D341Med (cell line): ENCODE results near the gene UBE2V1.
"Not testable (repeated sequence)": the region's sequence is repeated elsewhere in the genome, so short reads cannot be mapped to it uniquely, and the experiment has no call there.

ENCODE experiments used
- DNase-seq: peaks from one replicate; pipeline ENCODE4 v3.0.0; 2012; ENCODE audit warnings: low spot score

The UBE2V1 gene

DNA sequence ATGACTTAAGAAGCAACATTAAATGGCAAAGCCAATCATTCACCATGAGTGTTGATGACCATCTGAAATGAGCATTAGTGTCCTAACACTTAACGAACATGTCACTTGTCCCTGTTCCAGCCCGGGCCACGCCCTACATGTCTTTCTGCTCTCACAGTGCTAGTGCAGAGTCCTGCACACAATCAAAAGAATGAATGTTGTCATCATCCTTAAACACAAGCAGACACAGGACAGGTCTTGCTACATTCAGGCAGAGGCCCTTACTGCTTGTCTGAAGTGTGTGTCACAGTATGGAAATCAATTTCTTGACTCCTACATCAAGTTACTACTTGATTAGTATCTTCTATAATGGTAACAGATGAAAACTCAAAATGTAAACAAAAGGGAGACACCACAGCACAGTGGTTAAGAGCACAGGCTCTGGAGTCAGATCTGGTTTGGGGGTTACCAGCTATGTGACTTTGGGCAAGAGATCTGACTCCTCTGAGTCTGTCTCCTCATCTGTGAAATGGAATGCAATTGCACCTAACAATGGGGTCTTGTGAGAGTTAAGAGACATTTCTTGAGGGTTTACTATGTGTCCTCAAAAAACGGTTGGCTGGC lies 17.4 kb downstream of the UBE2V1 start:
- no peak for DNase-seq

DNA sequence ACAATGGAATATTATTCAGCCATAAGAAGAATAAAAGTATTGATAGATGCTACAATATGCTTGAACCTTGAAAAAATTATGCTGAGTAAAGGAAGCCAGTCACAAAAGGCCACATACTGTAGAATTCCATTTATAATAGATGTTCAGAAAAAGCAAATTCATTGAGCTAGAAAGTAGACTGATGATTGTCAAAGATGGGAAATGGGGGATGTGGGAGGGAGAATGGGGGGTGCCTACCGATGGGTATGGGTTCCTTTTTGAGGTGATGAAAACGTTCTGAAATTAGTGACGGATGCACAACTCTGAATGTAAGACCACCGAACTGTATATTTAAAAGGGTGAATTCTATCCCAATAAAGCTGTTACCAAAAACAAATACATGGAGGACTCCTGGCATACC lies 18.4 kb downstream of the UBE2V1 start:
- no peak for DNase-seq

DNA sequence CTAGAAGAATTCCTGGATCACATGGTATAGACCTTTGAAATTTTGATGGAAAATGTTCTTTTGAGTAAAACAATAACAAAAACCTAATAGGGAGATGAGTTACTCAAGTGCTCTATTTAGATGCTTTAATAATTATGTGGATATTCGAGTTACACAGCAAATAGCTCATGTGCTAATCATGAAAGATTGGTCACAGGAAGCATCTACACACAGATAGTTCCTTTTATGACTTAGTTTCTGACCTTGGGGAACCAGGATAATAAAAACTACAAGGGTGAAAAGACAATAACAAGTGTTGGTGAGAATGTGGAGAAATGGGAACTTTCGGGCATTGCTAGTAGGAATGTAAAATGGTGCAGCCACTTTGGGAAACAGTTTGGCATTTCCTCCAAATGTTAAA lies 19.7 kb downstream of the UBE2V1 start:
- no peak for DNase-seq

DNA sequence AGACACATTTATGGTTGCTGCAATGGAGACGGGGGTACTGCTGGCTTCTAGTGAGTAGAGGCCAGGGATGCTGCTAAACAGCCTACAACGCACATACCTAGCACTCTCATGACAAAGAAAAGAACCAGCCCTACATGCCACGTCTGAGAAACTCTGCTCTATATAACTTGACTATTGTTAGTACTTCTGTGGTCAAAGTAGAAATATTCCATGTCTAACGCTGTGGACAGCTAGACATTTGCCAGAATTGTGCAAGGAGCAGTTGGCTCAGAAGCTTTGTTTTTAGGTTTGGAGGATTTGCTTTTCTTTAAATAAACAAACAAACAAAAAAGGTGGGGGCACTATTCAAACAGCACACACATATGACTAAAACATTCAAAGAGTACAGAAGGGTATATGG lies 20.5 kb downstream of the UBE2V1 start:
- no peak for DNase-seq

DNA sequence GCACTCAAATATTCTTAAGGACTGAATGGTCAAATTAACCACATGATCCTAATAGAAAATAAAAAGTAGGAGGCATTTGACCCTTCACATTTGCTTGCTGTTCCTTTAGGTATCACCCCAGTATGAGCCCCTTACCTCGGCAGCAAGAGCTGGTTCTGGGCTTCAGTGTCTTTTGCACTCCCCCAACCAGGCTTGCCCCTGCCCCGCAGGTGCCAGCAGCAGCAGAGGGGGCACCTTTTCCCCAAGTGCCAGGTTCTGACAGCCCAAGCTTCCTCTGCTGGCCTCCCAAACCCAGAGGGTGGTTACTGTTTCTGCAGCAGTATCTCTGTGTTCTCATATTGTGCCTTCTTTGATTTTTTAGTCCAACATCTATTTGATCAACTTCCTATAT lies 23.2 kb downstream of the UBE2V1 start:
- no peak for DNase-seq

GRCh38 chr20:50089140-50089786 lies 23.7 kb downstream of the UBE2V1 start:
- DNase-seq = no peak

- no peak for DNase-seq
Observed at GRCh38 chr20:50088022-50088421, 24.9 kb downstream of the UBE2V1 start.

DNA sequence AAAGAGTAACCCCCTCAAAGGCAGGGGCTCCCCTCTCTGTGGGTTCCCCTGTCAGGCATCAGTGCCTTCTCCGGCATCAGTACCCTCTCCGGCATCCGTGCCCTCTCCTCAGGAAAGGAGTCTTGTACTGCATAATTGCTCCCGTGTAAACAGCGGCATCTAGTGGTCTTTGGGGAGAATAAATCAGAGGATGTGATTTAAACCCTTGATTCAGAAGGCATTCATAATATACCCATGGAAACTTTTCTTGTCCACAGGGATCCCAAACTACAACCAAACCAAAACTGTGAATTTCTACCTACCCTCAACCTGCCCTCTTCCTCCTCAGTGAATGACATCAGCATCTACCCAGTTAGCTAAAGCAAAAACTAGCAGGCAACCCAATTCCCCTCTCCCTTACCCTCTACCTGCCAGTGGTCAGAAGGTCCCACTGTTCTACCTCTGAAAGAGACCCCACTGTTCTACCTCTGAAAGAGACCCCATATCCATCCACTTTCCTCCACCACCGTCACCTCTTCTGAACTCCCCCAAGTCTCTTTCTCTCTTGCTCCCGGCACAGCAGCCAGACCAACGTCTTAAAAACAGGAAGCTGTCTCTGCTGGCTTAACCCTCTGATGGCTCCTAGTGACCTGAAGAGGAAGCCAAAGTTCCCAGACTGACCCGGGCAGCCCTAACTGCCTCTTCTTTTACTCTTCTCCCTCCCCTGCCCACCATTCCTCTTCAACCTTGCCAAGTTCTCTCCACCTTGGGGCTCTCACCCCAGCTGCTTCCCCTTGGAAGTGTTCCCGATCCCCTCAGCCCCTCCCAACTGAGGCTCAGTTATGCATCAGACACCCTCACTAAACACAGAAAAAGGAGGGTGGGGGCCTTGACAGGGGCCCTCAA lies 27.2 kb downstream of the UBE2V1 start:
- DNase-seq = peak; percentile 79

GRCh38 chr20:50085146-50085480 lies 27.8 kb downstream of the UBE2V1 start:
- DNase-seq = no peak

- DNase-seq = no peak
Observed at GRCh38 chr20:50083034-50083433, 29.9 kb downstream of the UBE2V1 start.

DNA sequence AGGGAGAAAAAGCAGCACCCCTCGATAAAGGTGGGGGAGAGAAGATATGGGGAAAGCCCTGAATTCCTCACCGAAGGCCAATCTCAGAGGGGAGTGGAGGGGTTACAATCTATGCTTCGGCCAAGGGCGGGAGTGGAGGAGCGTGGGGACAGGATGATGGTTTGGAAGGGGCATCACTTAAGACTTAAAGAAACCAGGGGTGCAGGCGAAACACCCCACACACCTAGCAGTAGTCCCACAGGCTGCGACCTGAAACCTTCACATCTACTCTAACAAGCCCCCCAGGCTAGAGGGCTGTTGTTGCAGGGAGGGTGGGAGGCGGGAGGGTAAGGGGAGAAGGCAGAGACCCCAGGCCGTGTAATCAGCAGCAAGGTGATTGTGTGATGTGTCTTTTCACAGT lies 30.9 kb downstream of the UBE2V1 start:
- DNase-seq = not testable (repeated sequence)

DNA sequence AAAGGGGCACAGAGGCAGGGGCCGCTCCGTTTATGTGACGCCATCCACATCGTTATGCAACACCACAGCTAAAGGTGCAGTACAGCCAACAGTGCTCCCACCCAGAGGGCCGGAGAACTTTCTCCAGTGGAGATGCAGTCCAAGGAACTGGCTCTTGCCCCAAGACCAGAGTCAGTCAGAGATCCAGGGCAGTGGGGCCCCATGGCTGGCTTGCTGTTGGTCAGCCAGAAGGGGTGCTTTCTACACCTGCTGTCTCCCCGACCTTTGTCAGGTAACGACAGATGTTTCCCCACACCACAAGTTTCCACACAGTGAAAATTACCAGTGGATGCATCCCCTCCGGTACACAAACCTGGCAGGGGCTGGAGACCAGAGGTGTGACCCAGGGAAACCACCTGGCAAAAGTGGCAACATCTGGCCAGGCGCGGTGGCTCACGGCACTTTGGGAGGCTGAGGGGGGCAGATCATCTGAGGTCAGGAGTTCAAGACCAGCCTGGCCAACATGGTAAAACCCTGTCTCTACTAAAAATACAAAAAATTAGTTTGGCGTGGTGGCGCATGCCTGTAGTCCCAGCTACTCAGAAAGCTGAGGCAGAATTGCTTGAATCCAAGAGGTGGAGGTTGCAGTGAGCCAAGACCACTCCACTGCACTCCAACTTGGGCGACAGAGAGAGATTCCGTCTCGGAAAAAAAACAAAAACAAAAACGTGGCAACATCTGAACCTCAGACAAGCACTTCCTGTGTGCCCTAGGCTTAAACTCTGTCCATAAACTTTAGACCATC lies 34.9 kb downstream of the UBE2V1 start:
- DNase-seq = no peak

DNA sequence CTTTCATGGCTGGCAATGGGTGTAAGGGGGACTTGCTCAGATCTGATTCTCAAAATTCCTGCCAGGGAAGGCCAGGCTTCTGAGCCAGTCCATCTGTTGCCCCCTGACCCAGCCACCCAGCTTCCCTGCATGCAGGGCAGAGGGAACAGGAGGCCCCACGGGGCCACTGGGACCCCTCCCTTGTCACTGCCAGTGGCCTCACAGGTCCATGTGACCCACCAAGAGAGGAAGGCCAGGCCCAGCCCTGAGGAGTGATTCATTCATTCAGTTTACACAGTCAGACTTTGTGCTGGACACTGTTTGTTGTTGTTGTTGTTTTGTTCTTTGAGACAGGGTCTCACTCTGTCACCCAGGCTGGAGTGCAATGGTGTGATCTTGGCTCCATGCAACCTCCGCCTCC lies 39.5 kb downstream of the UBE2V1 start:
- DNase-seq = no peak

- DNase-seq = peak; percentile 97
Observed at GRCh38 chr20:50071039-50071888, 41.7 kb downstream of the UBE2V1 start.

GRCh38 chr20:50070361-50070760 lies 42.6 kb downstream of the UBE2V1 start:
- no peak for DNase-seq

GRCh38 chr20:50068041-50068651 lies 44.8 kb downstream of the UBE2V1 start:
- DNase-seq = no peak

DNA sequence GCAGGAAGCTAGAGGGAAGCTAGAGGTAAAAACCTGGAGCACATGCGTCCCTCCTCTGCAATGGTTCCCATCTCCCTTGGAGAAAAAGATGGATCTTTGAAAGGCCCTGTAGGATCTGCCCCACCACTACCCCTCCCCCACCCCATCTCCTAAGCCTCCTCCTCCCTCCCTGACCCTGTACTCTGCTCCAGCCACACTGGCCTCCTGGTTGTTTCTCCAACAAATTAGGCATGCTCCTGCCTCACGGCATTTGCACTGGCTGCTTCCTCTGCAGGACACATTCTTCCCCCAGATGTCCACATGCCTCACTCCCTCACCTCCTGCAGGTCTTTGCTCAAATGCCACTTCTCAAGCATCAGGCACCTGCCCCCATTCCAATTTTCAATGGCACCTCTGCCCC lies 45.5 kb downstream of the UBE2V1 start:
- DNase-seq = no peak

GRCh38 chr20:50067018-50067417 lies 45.9 kb downstream of the UBE2V1 start:
- no peak for DNase-seq

DNA sequence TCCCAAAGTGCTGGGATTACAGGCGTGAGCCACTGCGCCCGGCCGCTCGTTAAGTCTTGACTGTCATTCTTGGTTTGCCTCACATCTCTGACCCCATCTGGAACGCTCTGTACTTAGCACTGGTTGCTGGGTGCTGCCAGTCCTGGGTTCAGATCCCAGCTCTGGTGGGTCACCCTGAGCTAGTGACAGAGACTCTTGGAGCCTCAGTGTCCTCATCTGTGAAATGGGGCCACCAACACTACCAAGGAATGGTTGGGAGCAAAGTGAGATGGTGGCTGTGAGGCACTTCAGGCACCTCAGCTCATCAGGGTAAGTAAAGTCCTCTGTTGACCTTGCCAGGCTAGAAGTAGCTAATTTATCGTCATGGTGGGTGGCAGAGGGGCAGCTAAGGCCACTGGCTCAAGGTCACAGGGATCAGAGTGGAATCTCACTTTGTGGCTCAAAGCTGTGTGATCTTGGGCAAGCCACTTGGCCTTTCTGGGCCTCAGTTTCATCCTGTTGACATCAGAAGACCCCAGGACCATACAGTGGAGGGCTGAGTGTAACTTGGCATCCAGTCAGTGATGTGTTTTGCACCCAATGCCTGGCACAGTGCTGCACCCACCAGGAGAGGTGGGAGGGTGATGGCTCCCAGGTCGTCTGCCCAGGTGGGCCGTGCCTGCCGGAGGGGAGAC lies 46.7 kb downstream of the UBE2V1 start:
- no peak for DNase-seq

- DNase-seq = no peak
Observed at GRCh38 chr20:50065325-50065615, 47.7 kb downstream of the UBE2V1 start.

GRCh38 chr20:50063763-50064162 lies 49.2 kb downstream of the UBE2V1 start:
- DNase-seq = not testable (repeated sequence)
